Caco-2 (cell line): ENCODE measurements around the gene C15orf62. TPM values are rescaled to one million over a fixed set of nuclear protein-coding genes. Genes with fewer than 3 reads are reported as not detected.

Experiments
- Bru-seq: library from RNA; stranded (reverse); fragments of 400-500 nt; gene quantifications from one replicate; lab custom pipeline; 2021; lab: Mats Ljungman, UMichigan
- BruChase-seq, 2 experiments: library from RNA; stranded (reverse); fragments of 400-500 nt; gene quantifications; one replicate each; lab custom pipeline; 2021; lab: Mats Ljungman, UMichigan
- BruUV-seq: library from RNA; stranded (reverse); fragments of 400-500 nt; replicated peaks from 2 replicates; lab custom pipeline; 2021; lab: Mats Ljungman, UMichigan
- CTCF ChIA-PET: fragments of 300-600 bp; sonication (Branson Sonifier 250); formaldehyde crosslinking; loops from one replicate; lab custom pipeline; 2022; ENCODE audit warnings: antibody characterized with exemption; lab: Charles Lee
- POLR2A ChIA-PET: fragments of 300-600 bp; sonication (Branson Sonifier 250); formaldehyde crosslinking; loops from one replicate; lab custom pipeline; 2022; ENCODE audit warnings: antibody characterized with exemption; lab: Charles Lee
- DNase-seq, 2 experiments: peaks; one replicate each; pipeline versions ENCODE4 v3.0.0 to v3.0.0-alpha.2; 2020 to 2022
- H3K27me3 ChIP-seq: replicated peaks from 2 replicates; pipeline ENCODE4 v1.6.0; 2011; ENCODE audit warnings: low read length; ENCODE audit not compliant: control insufficient read depth, insufficient read depth
- H3K36me3 ChIP-seq: 2 replicates; pipeline ENCODE4 v1.5.1; 2011; ENCODE audit warnings: low read length; ENCODE audit not compliant: control insufficient read depth, insufficient read depth
- H3K4me1 ChIP-seq: fragments of 250-450 bp; sonication (Bioruptor Pico); 2 replicates; pipeline ENCODE4 v1.5.1; 2020; ENCODE audit warnings: mild to moderate bottlenecking
- H3K4me3 ChIP-seq: 2 replicates; pipeline ENCODE4 v1.5.1; 2011; ENCODE audit warnings: low read depth, mild to moderate bottlenecking, control low read depth, low read length
- H3K9me3 ChIP-seq: fragments of 250-450 bp; sonication (Bioruptor Pico); 2 replicates; pipeline ENCODE4 v1.5.1; 2020; ENCODE audit warnings: mild to moderate bottlenecking, moderate library complexity
- H3K27ac Mint-ChIP-seq: one replicate; pipeline ENCODE4 v1.8.0; 2022; ENCODE audit warnings: mixed read lengths; ENCODE audit not compliant: unreplicated experiment
- H3K27me3 Mint-ChIP-seq: one replicate; pipeline ENCODE4 v1.8.0; 2022; ENCODE audit warnings: mixed read lengths; ENCODE audit not compliant: insufficient read depth, unreplicated experiment
- H3K36me3 Mint-ChIP-seq: one replicate; pipeline ENCODE4 v1.8.0; 2022; ENCODE audit warnings: mild to moderate bottlenecking, mixed read lengths; ENCODE audit not compliant: insufficient read depth, unreplicated experiment
- H3K4me1 Mint-ChIP-seq: one replicate; pipeline ENCODE4 v1.8.0; 2022; ENCODE audit warnings: low read depth, mixed read lengths; ENCODE audit not compliant: unreplicated experiment
- H3K4me3 Mint-ChIP-seq: one replicate; pipeline ENCODE4 v1.8.0; 2022; ENCODE audit warnings: mild to moderate bottlenecking, moderate library complexity, mixed read lengths; ENCODE audit not compliant: unreplicated experiment
- H3K9me3 Mint-ChIP-seq: one replicate; pipeline ENCODE4 v1.8.0; 2022; ENCODE audit warnings: mixed read lengths; ENCODE audit not compliant: unreplicated experiment
- CTCF ChIP-seq, 2 experiments: fragments of 200-600 bp in 1 of 2; IDR thresholded peaks; 1 replicate in 1 of 2; 2 replicates in 1 of 2; pipeline versions ENCODE4 v1.5.1 to v1.8.0; 2011 to 2022; ENCODE audit warnings: antibody characterized with exemption in 1 of 2, control low read depth in 1 of 2, inconsistent platforms in 1 of 2, low read depth in 1 of 2, low read length in 1 of 2, mild to moderate bottlenecking in 1 of 2, moderate library complexity in 1 of 2; ENCODE audit not compliant: insufficient read depth in 1 of 2, severe bottlenecking in 1 of 2, unreplicated experiment in 1 of 2
- intact Hi-C: fragments of 100-400 bp; cut with micrococcal nuclease; formaldehyde crosslinking; loops from one replicate; pipeline ENCODE4 v1.10.0; 2022; ENCODE audit not compliant: unreplicated experiment
- long read RNA-seq: library from polyadenylated mRNA; stranded (forward); transcript quantifications from one replicate; pipeline ENCODE4 v2.0.0, GENCODE V29; 2022
- total RNA-seq: library from RNA; stranded (reverse); gene quantifications from 2 replicates; pipeline ENCODE4 v1.2.3, GENCODE V29; 2022

The C15orf62 gene
- total RNA-seq = 0.91 and 1.3 TPM in 2 replicates
- Bru-seq, nascent RNA = percentile 35 among the genes with signal in this experiment
- percentile 49 among the genes with signal in this experiment for BruChase-seq, experiment 1, labeled RNA remaining after a 2-hour chase
- percentile 59 among the genes with signal in this experiment for BruChase-seq, experiment 2, labeled RNA remaining after a 6-hour chase
- long read RNA-seq = 0 reads

DNA sequence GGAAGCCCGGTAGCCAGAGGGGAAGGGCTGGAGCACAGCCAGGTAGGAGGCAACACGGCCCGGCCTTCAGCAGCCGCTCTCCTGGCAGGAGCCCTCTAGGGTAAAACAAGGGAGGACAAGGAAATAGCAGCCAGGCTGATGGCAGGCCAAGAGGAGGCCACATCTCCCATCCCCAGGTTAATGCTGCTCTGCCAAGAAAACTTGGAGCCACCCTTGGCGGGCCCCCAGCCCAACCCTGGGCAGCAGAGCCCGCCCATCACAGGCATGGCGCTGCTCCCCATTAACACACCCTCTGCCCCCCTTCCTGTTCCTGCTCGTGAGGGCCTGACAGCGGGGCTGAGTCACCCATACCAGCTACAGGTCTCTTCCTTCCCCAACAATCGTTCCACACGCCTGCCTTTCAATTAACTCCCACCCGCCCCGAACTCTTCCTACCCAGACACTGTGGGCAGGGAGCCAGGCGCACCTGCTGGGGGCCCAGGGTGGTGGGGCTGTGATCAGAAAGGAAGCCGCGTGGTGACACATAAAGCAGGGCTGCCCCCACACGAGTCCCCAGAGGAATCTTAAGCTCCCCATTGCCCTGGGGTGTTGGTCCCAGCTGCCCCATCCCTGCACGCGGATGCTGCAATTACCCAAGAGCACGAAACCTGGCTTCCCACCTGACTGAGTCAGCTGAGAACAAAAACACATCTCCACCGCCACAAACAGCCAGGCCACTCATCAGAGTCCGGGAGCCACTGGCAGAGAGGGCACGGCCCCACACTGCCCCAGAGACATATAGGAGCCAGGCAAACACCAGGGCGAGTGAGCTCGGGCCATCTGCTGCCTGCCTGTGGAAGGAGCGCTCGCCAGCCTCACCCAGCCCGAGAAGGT lies at the start of gene C15orf62:
Gene C15orf62, plus strand, starts transcription at position 707 of the 873 bp plus-strand sequence. CDS start 516 bp downstream, outside the sequence.
- ChIA-PET POLR2A (no interaction called here), CTCF (interaction anchor here (1.4 kb wide), 1 partner anchor 16 kb away, joined by 3 read pairs; no protein-coding TSS in a partner anchor)
- no peak within 1 kb of the TSS for H3K4me3 Mint-ChIP-seq
- H3K4me1 ChIP-seq = no peaks in the 10 kb centered on the region
- BruUV-seq = no TSS peak
- H3K9me3 Mint-ChIP-seq = no peaks in the 10 kb centered on the region
- no peaks in the 10 kb centered on the region for H3K27me3 ChIP-seq
- H3K9me3 ChIP-seq = no peaks in the 10 kb centered on the region
- peaks cover 40% of the 10 kb centered on the region for H3K36me3 Mint-ChIP-seq
- intact Hi-C loops = loop anchor here (10.0 kb wide), 1 partner anchor 205 kb away; the partner anchor contains the start of genes CCDC32 and RPUSD2
- no peak for TF ChIP-seq CTCF (IDR thresholded peaks at IDR 0.05; ENCODE audit: insufficient read depth in 1 of 2, low read depth in 1 of 2, low read length in 1 of 2, severe bottlenecking in 1 of 2, unreplicated experiment in 1 of 2)
- H3K36me3 ChIP-seq = peaks cover 1% of the 10 kb centered on the region; the same call in 1 of the 2 replicates
- H3K4me3 ChIP-seq = no peak within 1 kb of the TSS
- no peaks in the 10 kb centered on the region for H3K27me3 Mint-ChIP-seq
- DNase-seq = no peak
- peaks cover 11% of the 10 kb centered on the region for H3K4me1 Mint-ChIP-seq
- H3K27ac Mint-ChIP-seq = no peak within 1 kb of the TSS

- H3K36me3 ChIP-seq = no peaks in the 10 kb centered on the region
- no peak for TF ChIP-seq CTCF (IDR thresholded peaks at IDR 0.05; ENCODE audit: insufficient read depth in 1 of 2, low read depth in 1 of 2, low read length in 1 of 2, severe bottlenecking in 1 of 2, unreplicated experiment in 1 of 2)
- no peak for DNase-seq
- ChIA-PET POLR2A (interaction anchor here (0.6 kb wide), 1 partner anchor 9 kb away, joined by 4 read pairs; no protein-coding TSS in a partner anchor), CTCF (no interaction called here)
- Mint-ChIP-seq H3K9me3 (no peaks in the 10 kb centered on the region), H3K4me3 (no peak overlapping the region), H3K4me1 (no peaks in the 10 kb centered on the region), H3K36me3 (peaks cover 47% of the 10 kb centered on the region), H3K27me3 (no peaks in the 10 kb centered on the region), H3K27ac (no peak overlapping the region)
- H3K27me3 ChIP-seq = no peaks in the 10 kb centered on the region
- intact Hi-C loops = no loop called here
- no peaks in the 10 kb centered on the region for H3K9me3 ChIP-seq
- H3K4me3 ChIP-seq = no peak overlapping the region
- no peaks in the 10 kb centered on the region for H3K4me1 ChIP-seq
- no TSS peak for BruUV-seq
These were observed 48.1 kb upstream of the C15orf62 start for GRCh38 chr15:40721701-40722100.

GRCh38 chr15:40722354-40722753 lies 47.4 kb upstream of the C15orf62 start:
- no peak for TF ChIP-seq CTCF (IDR thresholded peaks at IDR 0.05; ENCODE audit: insufficient read depth in 1 of 2, low read depth in 1 of 2, low read length in 1 of 2, severe bottlenecking in 1 of 2, unreplicated experiment in 1 of 2)
- no peaks in the 10 kb centered on the region for H3K4me1 Mint-ChIP-seq
- ChIA-PET POLR2A (no interaction called here), CTCF (no interaction called here)
- H3K36me3 ChIP-seq = no peaks in the 10 kb centered on the region
- no peak overlapping the region for H3K4me3 ChIP-seq
- H3K27ac Mint-ChIP-seq = no peak overlapping the region
- H3K9me3 ChIP-seq = no peaks in the 10 kb centered on the region
- H3K27me3 ChIP-seq = no peaks in the 10 kb centered on the region
- DNase-seq = no peak
- H3K36me3 Mint-ChIP-seq = peaks cover 48% of the 10 kb centered on the region
- H3K27me3 Mint-ChIP-seq = no peaks in the 10 kb centered on the region
- no peak overlapping the region for H3K4me3 Mint-ChIP-seq
- intact Hi-C loops = no loop called here
- no TSS peak for BruUV-seq
- no peaks in the 10 kb centered on the region for H3K4me1 ChIP-seq
- no peaks in the 10 kb centered on the region for H3K9me3 Mint-ChIP-seq
